ENCODE data around the gene RNU7-1.

DNA sequence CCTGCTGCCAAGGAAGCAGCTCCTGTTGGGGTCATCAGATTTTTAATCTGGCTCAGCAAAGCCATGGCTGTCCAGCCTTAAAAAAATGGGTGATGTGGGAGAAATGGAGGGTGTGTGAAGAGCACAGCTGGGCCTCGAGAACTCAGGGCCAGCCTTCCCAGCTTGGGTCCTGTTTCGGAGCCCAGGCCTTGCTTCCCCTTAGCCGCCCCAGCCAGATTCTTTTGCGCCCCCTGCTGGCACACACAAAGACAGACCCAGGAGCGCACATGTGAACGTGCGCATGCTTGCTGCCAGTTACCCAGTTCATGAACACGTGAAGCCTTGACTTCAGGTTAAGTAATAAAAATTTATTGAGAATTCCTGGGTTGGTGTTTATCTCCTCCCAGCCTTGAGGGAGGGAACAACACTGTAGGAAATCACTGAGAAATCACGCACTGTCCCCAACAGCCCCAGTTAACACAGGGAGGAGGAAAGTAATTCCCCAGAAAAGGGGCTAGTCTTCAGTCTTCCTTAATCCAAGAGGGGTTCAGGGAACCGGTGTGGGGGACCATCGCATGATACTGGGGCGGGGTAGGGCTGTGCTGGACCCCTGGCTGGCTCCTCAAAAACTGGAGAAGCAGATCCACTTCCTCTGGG, 21.5 kb downstream of the RNU7-1 start:
- TF ChIP-seq POLR2A (IDR thresholded peaks at IDR 0.05): no peak
- TF ChIP-seq CTCF (IDR thresholded peaks at IDR 0.05): peak; percentile 85 to 90 (median 87)

Data from ovary (tissue), 3 donors.